Measurements from ENCODE around the gene TMEM145.

The TMEM145 gene

DNA sequence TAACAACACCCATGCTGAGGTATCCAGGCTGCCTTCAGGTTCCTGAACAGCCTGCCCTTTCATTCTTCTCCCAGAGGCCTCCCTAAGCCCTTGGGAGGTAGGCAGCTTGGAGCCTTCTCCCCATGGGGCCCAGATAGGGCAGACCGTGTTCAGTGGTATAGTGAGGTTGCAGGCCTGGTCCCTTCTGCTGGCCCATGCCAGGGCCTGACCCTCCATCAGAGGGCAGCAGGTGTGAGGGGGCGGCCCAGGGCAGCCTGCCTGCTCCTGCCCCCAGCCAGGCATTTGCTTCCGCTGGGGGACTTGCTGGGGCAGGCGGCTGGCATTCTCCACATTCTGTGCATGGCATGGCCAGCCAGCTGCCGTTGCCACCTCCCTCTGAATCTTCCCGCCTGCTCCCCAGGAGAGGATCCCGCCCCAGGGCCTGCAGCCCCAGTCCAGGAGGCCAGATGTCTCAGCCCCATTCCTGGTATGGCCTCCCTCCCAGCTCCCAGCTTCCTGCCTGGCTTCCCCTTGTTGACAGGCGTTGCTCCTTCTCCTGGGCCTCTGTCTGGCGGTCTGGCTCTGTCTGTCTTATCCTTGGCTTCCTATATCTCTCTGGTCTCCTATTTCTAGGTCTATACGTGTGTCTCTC is 35.2 kb upstream of the TMEM145 start:
- FAIRE-seq (no peak), DNase-seq (ENCODE audit: low spot score) (no peak)

DNA sequence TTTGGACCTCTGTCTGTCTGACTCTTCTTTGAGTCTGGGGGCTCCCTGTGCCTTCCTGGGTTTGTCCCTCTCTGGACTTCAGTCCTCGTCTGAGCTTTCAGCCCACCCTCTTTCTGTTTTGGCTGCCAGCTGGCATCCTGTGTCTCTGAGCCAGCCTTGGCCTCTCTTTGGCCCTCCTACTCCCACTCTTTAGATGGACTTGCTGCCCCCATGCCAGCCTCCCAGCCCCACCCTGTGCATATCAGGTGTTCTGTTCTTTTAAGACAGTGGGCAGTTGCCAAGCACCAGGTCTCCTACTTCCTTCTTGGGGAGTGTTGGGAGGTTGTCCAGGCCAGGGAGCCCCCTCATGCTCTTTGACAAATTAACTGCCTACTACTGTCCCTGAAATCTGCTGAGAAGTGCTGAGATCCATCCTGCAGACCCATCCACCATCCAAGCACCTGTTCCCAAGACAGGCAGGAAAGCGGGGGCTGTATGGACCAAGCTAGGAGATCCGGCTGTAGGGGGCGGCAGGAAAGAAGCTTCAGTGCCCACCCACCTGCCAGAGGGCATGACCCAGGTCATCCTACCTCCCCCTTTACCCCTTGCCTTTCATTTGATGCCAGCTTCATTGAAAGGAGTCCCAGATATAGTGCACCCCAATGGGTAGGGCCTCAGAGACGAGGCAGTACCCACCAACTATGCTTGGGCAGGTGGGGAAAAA is 34.5 kb upstream of the TMEM145 start:
- DNase-seq (ENCODE audit: low spot score) (no peak), FAIRE-seq (no peak)

DNA sequence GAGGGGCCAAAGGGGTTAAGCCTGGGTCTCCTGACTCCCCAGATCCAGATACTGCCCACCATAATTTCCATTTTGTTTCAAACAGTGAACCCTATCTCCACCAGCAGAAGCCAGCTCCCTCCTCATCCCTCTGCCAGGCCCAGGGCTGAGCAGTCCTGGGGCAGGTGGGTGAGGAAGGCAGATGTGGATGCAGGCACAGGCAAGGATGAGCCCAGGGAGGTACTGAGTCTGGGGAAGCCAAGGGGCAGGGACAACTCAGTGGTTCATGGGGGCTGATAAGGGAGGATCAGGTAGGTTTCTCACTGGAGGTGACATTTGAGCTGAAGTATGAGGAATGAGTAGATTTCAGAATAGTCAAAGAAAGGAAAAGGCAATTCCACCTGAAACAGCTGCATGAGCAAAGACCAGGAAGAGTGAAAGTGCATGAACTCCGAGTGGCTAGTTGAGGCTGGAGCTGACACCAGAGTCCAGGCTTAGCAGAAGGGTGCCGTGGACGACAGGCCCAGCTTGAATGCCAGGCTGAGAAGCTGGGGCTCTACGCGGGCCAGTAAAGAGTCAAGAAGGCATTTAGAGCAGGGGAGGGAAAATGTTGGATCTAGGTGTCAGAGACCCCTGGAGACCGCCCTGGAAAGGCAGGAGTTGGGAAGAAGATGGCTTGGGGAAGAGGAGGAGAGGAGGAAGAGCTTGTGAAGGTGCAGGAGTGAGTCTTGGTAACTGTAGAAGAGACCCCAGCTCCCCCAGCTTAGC is 33.8 kb upstream of the TMEM145 start:
- FAIRE-seq (no peak), DNase-seq (ENCODE audit: low spot score) (no peak)

DNA sequence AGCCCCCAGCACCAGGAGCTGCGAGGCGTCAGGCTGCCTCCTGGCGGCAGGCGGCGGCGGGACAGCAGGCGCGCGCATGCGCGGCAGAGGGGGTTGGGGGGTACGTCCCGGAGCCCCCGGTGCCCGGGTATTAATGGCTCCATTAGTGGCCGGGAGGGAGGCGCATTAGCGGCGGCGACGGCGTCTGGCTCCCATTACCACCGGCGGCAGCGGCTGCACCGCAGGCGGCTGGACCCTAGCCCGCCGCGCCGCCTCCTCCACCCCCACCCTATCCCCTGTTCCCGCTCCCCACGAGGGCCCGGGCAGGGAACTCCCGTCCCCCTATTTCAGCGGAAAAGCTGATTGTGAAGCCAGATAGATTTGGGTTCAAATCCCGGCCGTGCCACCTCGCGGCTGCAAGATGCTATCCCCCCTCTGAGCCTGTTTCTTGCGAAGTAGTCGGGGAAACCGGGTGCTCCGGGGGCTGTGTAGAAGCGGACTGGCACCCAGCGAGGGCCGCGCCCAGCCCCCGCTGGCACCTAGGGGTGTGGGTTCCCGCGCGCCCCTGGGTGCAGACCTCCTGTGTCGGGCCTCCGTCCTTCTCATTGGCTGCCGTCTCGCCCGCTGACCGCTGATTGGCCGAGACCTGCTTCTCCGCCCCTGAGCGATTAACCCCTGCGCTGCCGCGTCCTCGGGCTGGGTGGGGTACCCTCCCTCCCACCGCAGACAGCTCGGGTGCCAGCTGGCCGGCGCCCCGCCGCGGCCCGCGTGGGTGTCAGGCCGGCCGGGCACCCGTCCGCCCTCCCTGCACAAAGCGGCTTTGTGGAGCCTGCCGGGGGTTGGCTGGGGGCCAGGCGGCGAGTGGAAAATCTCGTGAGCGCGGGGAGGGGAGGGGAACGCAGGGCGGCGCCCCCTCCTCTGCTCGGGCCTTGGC is 33.0 kb upstream of the TMEM145 start:
- no peak for FAIRE-seq
- DNase-seq (ENCODE audit: low spot score) = peak; percentile 78

DNA sequence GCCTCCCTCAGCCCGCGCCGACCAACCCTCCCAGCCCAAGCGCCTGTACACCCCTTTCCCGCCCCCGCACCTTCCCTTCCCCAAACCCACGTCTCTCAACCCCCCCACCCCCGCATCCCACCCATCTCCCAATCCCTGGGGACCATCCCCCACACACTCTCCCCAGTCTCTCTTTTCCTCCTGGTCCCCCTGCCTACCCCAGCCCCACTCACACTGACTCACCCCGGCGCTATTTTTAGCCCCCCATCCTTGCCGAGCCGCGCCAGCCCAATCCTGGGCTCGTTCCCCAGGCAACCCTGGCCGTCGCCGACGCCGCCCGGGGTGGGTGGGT is 32.3 kb upstream of the TMEM145 start:
- FAIRE-seq (no peak), DNase-seq (ENCODE audit: low spot score) (no peak)

DNA sequence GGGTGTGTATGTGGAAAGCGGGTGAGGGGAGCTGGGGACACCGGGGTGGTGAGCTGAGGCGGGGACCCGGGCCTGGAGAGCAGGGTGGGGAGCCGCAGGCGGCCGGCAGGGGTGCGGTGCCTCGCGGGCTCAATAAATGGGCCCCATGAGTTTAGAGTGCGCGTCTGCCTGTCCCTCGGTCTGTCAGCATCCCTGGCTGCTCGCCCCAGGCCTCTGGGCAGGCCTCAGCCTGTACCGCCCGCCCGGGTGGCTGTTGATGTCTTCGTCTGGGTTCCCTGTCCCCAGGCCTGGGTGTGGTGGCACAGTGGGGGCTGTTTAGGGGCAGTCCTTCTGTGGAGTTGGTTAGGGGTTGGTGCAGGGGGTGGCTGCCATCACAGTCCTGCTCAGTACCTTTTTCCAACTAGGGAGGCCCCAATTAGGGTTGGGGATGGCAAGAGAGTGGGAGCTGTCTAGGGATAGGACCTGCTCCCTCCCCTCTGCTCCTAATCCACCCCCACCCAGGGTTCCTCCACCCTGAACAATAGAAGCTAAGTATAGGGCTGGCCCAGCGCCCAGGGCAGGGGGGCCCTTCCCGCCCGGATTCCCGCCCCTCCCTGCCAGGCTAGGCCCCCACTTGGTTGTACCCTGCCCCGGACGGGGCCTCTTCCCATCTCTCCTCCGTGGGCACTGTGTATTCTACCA is 31.8 kb upstream of the TMEM145 start:
- no peak for DNase-seq (ENCODE audit: low spot score)
- FAIRE-seq = no peak

DNA sequence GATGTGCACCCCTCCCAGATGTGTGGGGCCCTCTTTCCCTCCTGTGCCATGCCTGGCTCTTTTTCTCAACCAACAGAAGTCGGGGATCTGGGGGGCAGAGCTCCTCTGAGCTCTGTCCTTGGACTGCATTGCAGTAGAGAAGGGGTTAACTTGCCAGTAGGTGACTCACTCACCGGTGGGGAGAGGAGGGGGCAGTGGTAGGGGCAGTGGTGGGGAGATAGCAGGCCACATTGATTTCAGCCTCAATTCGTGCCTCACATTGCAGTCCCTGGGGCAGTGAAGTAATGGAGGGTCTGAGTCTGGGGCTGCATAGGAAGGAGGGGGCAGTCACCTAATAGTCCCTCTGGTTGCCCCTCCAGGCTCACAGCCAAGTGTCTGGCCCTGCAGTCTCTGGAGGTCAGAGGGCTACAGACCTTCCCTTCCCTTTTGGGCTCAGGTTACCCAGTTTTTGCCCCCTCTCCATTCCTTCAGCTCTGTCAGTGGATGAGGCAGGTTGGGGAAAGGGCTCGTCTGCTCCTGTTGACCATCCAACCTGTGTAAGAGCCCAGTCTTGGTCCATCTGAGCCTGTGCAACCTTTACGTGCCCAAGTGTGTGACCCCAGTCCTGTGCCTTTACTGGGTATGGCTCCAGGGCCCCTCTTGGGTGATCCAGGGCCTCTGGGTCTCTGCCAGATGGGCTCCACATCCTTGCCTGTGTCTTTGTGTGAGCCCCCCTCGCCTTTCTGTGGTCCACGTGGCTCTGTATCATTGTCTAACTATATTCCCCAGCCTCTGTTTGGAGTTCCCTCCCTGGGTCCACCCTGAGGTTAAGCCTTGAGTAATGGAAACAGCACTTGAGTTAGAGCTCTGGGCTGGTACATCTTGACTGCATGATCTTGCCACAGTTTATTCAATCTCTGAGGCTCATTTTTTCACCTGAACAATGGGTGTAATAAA is 31.0 kb upstream of the TMEM145 start:
- FAIRE-seq = no peak
- DNase-seq (ENCODE audit: low spot score) = peak; percentile 30

DNA sequence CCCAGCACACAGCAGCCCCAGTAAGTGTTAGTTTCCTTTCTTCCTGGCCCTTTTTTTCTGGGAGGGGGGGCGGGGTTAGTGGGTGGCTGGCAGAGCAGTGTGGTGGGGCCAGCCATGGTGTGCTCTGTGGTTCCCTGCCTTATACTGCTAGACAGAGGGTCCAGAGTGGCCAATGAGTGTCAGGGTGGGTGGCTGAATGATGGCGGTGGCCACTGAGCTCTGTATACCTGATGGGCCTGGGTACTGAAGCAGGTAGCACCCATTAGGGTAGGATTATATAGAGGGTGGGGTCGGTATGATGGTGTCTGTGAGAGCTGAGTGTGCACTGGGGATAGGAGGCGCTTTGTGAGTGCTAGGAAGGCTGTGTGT is 30.3 kb upstream of the TMEM145 start:
- FAIRE-seq (no peak), DNase-seq (ENCODE audit: low spot score) (no peak)

DNA sequence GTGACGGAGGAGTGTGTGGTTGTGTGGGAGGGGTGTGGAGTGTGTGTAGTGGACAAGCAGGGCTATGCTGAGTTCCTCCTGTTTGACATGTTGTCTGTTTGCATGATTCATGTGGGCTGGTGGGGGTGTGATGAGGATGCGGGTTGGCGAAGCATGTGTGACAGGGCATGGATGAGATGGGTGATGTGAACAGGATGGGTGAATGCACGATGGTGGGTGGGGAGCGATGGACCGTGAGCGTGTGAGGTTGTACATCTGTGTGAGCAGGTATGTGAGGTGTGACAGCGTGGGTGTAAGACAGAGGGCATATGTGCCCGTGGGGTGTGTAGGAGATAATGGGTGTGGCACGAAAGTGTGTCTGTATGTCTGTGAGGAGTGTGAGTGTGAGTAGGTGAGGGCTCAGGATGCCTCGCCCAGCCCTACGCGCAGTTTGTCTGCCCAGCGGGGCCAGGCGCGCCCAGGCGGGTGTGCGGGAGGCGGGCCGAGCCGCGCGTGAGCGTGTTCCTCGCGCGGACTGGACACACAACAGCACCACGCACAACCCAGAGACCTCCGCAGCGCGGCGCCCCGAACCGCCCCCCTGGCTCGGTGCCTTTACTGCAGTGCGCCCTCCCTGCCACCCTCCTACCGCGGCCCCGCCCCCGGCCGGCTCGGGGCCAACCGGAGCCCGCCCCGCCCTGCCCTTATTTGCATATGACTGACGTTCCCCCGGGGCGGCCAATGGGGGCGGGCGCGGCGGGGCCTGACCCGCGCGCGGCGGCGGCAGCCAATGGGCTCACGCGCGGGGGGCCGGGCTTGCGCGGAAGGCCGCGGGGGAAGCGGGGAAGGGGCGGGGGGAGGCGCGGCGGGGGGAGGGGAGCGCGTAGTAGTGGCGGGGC is 29.7 kb upstream of the TMEM145 start:
- FAIRE-seq = no peak
- peak; percentile 75 for DNase-seq (ENCODE audit: low spot score)

DNA sequence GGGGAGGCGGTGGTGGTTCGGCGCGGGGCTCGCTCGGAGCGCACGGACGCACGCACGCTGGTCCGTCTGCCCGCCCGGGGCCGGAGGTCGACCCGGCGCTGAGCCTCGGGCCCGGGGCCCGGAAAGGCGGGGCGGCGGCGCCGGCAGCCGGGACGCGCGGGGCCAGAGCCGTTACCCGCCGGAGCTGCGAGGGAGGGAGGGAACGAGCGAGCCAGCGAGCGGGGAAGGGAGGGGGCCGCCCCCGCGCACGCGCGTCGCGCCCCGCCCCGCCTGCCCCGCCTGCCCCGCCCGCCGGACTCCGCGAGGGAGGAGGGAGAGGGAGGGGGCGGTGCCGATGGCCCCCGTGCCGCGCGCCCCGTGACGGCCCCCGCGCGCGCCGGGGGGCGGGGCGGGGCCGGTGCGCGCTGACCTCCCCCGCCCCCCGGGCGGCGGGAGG is 29.0 kb upstream of the TMEM145 start:
- DNase-seq (ENCODE audit: low spot score) (peak; percentile 51), FAIRE-seq (no peak)

DNA sequence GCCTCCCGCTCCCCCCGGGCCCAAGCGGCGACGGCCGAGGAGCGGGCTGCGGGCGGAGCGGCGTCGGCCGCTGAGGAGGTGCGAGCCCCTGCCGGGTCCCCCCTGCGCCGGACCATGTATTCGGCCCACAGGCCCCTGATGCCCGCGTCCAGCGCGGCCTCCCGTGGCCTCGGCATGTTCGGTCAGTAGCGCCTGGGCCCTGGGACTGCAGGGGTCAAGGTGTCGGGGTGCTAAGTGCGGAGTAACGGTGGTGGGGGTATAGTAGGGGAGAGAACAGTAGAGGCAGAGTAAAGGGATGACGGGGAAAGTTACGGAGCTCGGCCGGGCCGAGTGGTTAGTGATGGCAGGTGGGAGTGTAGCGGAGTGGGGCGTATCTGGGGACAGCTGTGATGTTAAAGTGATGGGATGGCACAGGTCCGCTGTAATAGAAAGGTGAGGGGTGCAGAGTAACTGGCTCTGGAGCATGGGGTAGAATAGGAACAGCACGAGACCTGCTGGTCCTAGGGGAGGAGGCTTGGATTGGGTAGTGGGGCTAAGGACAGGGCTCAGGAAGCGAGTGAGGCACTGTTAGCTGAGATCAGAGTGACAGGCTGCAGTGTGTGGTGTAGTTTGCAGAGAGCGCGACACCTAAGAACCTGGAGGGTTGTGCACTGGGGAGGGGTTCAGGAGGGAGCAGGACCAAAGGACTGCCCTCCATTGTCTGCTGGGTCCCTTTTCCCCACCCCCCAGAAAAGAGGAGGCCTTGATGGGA is 28.3 kb upstream of the TMEM145 start:
- FAIRE-seq = no peak
- DNase-seq (ENCODE audit: low spot score) = no peak

DNA sequence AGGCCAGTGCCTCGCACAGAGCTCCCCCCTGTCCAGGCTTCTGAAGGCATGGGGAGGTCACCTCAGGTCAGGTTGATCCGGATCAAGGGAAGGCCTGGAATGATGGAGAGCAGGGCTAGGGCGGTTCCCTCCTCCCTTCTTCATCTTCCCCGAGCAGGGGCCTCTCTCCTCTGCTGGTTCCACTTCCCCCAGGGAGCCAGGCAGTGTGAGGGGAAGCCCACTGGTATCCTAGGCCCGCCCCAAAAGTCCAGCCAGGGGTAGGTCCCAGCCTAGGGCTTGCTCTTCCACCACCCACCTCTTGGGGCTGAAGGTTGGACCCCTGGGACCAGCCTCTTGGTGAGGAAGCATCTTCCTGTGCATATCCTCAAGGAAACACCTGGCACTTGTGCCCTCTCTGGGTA is 27.6 kb upstream of the TMEM145 start:
- FAIRE-seq (no peak), DNase-seq (ENCODE audit: low spot score) (no peak)

DNA sequence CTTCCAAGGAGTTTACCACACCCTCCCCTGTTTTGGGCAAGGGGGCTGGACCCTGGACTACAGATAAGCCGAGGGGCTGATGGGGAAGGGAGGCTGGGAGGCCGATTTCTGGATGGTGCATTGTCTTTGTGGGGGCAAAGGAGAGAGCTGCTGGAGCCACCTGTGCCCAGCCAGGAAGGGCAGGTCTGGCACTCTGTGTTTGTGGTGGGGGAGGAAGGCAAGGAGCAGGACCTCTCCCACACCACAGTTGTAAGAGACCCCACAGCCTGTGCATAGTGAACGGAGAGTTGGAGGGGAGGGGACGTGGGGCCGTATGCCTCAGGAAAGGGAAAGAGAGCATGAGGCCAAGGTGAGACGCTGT is 27.1 kb upstream of the TMEM145 start:
- DNase-seq (ENCODE audit: low spot score) (no peak), FAIRE-seq (no peak)

DNA sequence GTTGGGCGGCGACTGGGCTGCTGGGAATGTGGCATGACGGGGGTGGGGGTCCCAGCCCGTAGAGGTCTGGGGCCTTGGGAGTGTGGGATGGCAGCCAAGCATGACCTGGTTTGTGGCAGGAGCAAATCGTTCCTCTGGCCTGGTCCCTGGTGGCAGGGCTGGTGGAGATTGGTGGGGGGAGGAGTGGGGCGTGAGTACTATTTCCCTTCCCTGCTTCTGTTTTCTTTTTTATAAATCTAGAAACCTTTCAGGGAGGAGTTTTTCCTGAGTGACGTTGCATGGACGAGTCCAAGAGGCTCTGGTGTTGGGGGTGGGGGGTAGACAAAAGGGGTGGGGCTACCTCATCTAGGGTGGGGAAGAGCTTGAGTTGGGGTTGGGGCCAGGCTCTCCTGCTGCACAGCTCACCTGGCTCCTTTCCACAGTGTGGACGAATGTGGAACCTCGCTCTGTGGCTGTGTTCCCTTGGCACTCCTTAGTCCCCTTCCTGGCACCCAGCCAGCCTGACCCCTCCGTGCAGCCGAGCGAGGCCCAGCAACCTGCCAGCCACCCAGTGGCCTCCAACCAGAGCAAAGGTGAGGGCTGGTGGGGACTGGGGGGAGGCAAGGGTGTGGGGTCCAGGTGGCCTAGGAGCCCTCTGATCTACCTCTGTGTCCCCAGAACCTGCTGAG is 26.6 kb upstream of the TMEM145 start:
- DNase-seq (ENCODE audit: low spot score) (no peak), FAIRE-seq (no peak)

DNA sequence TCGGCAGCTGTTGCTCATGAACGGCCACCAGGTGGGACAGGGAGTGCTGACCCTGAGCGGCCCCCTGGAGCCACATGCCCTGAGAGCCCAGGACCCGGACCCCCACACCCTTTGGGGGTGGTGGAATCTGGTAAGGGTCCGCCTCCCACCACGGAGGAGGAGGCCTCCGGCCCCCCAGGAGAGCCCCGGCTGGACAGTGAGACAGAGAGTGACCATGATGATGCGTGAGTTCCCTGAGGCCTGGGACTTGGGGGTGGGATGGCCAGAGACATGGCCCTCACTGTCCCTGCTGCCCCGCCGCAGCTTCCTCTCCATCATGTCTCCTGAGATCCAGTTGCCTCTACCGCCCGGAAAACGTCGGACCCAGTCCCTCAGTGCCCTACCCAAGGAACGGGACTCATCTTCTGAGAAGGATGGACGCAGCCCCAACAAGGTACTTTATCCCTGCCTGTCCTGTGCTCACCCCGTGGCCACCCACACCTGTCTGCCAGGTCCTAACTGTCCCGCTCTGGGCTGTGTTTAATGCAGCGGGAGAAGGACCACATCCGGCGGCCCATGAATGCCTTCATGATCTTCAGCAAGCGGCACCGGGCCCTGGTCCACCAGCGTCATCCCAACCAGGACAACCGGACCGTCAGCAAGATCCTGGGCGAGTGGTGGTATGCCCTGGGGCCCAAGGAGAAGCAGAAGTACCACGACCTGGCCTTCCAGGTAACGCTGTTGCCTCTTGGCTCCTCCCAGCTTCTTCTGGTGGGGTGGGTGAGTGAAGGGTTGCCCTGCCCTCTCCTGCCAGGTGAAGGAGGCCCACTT is 25.9 kb upstream of the TMEM145 start:
- FAIRE-seq = no peak
- no peak for DNase-seq (ENCODE audit: low spot score)

DNA sequence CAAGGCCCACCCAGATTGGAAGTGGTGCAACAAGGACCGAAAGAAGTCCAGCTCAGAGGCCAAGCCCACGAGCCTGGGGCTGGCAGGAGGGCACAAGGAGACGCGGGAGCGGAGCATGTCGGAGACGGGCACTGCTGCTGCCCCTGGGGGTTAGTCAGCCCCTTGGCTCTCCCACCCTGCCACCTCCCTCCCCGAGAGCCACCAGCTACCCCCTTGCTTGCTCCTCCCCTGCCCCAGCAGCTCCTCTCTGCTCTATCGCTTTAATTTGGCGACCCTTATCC is 25.3 kb upstream of the TMEM145 start:
- DNase-seq (ENCODE audit: low spot score) (no peak), FAIRE-seq (no peak)

DNA sequence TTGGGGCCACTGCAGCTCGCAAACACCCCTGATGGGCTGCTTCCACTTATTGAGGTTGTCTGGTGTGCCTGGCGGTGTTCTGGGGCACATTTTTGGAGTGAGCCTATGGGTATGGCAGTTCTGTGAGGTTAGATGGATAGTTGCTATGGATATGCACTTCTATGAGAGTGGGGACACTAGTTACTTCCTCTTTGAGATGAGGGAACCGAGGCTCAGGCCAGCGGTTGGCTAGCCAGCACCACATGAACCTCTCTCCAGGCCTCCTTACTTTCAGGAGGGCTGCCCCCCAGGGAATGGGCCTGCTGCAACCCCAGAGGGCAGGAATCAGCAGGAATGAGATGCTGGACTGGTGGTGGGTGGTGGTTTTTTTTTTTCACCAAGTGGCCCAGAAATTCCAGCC is 24.7 kb upstream of the TMEM145 start:
- no peak for DNase-seq (ENCODE audit: low spot score)
- no peak for FAIRE-seq
